Muscle layer of colon (tissue), 2 donors: Measurements from ENCODE around the gene KRTAP1-5.
"Not testable (repeated sequence)": the region's sequence is repeated elsewhere in the genome, so short reads cannot be mapped to it uniquely, and the experiment has no call there.

Experiments
- H3K27ac ChIP-seq: one replicate; pipeline ENCODE4 v1.7.0; 2013; ENCODE audit warnings: low read depth, mild to moderate bottlenecking, low read length, moderate library complexity
- H3K27me3 ChIP-seq, 2 donors: one replicate each; pipeline ENCODE4 v1.7.0; 2013; ENCODE audit warnings: low read length in 2 of 2, mild to moderate bottlenecking in 2 of 2; ENCODE audit not compliant: insufficient read depth in 2 of 2, control insufficient read depth in 1 of 2
- H3K36me3 ChIP-seq: one replicate; pipeline ENCODE4 v1.7.0; 2013; ENCODE audit warnings: mild to moderate bottlenecking, low read length; ENCODE audit not compliant: insufficient read depth
- H3K4me1 ChIP-seq: one replicate; pipeline ENCODE4 v1.7.0; 2013; ENCODE audit warnings: mild to moderate bottlenecking, low read length; ENCODE audit not compliant: insufficient read depth
- H3K4me3 ChIP-seq, 2 donors: one replicate each; pipeline ENCODE4 v1.7.0; 2013; ENCODE audit warnings: low read length in 2 of 2, low read depth in 1 of 2, mild to moderate bottlenecking in 1 of 2, moderate library complexity in 1 of 2
- H3K9ac ChIP-seq: one replicate; pipeline ENCODE4 v1.7.0; 2013; ENCODE audit warnings: low read length
- H3K9me3 ChIP-seq: one replicate; pipeline ENCODE4 v1.7.0; 2013; ENCODE audit warnings: mild to moderate bottlenecking, low read length
- donor health status: abdominal sarcoma.
- donor health status: Adenocarcinoma of cecum.

Gene KRTAP1-5

DNA sequence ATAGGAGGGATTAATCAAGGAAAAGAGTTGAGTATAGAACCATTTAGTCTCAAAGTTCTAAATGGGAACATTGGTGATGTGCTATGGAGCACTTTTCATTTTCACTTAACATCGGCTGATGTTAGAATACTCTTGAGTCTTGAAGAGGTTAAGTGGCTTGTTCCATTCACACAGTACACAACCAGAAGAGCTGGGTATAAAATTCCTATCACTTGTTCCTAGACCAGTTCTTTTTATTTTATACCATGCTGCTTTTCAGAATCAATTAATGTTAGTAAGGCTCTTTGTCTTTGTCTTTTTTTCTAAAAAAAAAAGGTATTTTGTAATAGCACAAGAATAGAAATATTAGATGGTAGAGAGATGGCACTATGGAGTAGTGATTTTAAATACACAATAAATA, 15.9 kb upstream of the KRTAP1-5 start:
- H3K27me3 ChIP-seq, result no peaks in the 10 kb centered on the region

DNA sequence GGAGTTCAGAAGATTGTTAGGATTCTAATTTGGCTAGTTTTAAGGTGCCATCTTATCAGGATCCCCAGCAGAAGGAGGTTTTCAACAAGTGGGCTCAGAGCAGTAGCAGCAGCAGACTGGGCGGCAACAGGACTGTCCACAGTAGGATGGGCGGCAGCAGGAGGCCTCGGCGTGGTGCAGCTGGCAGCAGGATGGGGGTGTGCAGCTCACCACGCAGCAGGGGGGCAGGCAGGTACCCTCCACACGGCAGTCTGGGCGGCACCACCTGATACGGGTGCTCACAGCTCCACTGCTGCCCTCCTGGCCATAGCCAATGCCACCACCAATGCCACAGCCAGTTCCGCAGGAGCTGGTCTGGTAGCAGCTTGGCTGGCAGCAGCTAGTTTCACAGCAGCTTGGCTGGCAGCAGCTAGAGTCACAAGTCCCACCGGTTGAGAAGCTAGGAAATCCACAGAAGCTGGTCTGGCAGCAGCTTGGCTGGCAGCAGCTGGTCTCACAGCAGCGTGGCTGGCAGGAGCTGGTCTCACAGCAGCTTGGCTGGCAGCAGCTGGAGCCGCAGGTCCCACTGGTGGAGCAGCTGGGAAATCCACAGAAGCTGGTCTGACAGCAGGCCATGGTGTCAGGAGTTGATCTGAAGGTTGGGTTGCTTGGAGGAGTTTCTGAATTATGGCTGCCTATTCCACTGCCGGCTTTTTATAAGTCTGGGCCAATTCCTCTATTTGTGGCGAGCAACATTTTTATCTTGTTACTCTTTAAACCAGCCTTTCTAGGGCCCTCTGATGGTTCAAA, 14.0 kb upstream of the KRTAP1-5 start, which contains the start of gene KRTAP1-1:
Gene KRTAP1-1 (minus strand): TSS at position 668 of the 789 bp plus-strand sequence. CDS start 53 bp downstream, at position 615.
- not testable (repeated sequence) for H3K9ac ChIP-seq, H3K27me3 ChIP-seq, H3K4me1 ChIP-seq, H3K27ac ChIP-seq, H3K9me3 ChIP-seq, H3K36me3 ChIP-seq, H3K4me3 ChIP-seq

More for the DNA sequence above, 15.9 kb upstream of the KRTAP1-5 start:
- Histone ChIP-seq H3K4me1 (no peaks in the 10 kb centered on the region), H3K4me3 (no peak overlapping the region), H3K9ac (no peak overlapping the region), H3K36me3 (no peaks in the 10 kb centered on the region), H3K9me3 (no peaks in the 10 kb centered on the region), H3K27ac (no peak overlapping the region)

DNA sequence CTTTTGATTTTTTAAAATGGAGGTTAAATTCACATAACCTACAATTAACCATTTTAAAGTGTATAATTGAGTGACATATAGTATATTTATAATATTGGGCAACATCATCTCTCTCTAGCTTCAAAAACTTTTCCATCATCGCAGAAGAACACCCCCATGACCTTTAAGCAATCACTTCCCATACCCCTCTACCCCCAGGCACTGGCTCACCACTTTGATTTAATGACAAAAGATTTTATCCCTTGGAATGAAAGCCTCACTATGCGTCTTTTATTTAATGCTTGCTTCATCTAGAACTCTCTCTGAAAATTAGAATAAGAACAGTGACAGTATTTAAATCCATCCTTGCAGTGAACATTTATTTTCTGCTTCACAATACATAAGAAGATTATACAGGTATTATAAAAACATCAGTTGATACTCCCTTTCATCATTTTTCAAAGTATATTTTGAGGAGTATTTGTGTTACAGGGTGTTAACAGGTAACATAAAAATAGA, 10.9 kb upstream of the KRTAP1-5 start:
- Histone ChIP-seq H3K4me1 (no peaks in the 10 kb centered on the region), H3K9me3 (no peaks in the 10 kb centered on the region), H3K27ac (no peak overlapping the region), H3K36me3 (no peaks in the 10 kb centered on the region), H3K4me3 (no peak overlapping the region), H3K27me3 (no peaks in the 10 kb centered on the region), H3K9ac (no peak overlapping the region)

DNA sequence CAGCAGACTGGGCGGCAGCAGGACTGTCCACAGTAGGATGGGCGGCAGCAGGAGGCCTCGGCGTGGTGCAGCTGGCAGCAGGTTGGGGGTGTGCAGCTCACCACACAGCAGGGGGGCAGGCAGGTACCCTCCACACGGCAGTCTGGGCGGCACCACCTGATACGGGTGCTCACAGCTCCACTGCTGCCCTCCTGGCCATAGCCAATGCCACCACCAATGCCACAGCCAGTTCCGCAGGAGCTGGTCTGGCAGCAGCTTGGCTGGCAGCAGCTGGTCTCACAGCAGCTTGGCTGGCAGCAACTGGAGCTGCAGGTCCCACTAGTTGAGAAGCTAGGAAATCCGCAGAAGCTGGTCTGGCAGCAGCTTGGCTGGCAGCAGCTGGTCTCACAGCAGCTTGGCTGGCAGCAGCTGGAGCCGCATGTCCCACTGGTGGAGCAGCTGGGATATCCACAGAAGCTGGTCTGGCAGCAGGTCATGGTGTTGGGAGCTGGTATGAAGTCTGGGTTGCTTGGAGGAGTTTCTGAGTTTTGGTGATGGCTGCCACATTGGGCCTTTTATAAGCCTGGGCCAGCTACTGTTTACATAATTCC, 7.4 kb upstream of the KRTAP1-5 start, which contains the start of gene KRTAP1-3:
Gene KRTAP1-3 (minus strand): TSS at position 529 of the 590 bp plus-strand sequence. CDS start 53 bp downstream, at position 476.
- H3K36me3 ChIP-seq, H3K9ac ChIP-seq, H3K27ac ChIP-seq, H3K9me3 ChIP-seq, H3K4me1 ChIP-seq, H3K4me3 ChIP-seq, H3K27me3 ChIP-seq: not testable (repeated sequence)

DNA sequence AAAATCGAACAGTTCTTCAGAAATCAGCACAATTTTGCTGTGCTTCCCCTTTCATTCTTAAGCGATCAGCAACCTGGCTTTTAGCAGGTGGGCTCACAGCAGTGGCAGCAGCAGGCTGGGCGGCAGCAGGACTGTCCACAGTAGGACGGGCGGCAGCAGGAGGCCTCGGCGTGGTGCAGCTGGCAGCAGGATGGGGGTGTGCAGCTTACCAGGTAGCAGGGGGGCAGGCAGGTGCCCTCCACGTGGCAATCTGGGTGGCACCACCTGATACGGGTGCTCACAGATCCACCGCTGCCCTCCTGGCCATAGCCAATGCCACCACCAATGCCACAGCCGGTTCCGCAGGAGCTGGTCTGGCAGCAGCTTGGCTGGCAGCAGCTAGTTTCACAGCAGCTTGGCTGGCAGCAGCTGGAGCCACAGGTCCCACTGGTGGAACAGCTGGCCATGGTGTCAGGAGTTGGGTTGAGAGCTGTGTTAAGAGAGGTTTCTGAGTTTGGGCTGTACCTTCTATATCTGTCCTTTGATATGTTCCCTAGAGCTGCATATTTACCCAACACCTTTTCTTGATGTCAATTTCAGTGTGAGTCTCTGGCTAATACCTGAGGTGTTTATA, 2.7 kb upstream of the KRTAP1-5 start, which contains the start of gene KRTAP1-4:
Gene KRTAP1-4 (minus strand): TSS at position 563 of the 613 bp plus-strand sequence. CDS start 117 bp downstream, at position 446.
- Histone ChIP-seq H3K9ac (no peak within 1 kb of the TSS), H3K36me3 (no peaks in the 10 kb centered on the region), H3K27ac (no peak within 1 kb of the TSS), H3K4me3 (no peak within 1 kb of the TSS), H3K9me3 (no peaks in the 10 kb centered on the region), H3K4me1 (no peaks in the 10 kb centered on the region), H3K27me3 (peaks cover 0 to 4% of the 10 kb centered on the region in 2 donors)

- no peaks in the 10 kb centered on the region for H3K36me3 ChIP-seq
- H3K4me1 ChIP-seq, result no peaks in the 10 kb centered on the region
- no peaks in the 10 kb centered on the region for H3K9me3 ChIP-seq
- peaks cover 0 to 2% of the 10 kb centered on the region in 2 donors for H3K27me3 ChIP-seq
- H3K9ac ChIP-seq, result no peak overlapping the region
- no peak overlapping the region for H3K4me3 ChIP-seq
- H3K27ac ChIP-seq, result no peak overlapping the region
Observed at GRCh38 chr17:41024697-41025096, 2.3 kb downstream of the KRTAP1-5 start.

- no peaks in the 10 kb centered on the region for H3K4me1 ChIP-seq
- H3K36me3 ChIP-seq, result no peaks in the 10 kb centered on the region
- H3K9ac ChIP-seq, result no peak overlapping the region
- H3K27ac ChIP-seq, result no peak overlapping the region
- H3K27me3 ChIP-seq, result no peaks in the 10 kb centered on the region
- H3K4me3 ChIP-seq, result no peak overlapping the region
- no peaks in the 10 kb centered on the region for H3K9me3 ChIP-seq
Observed at GRCh38 chr17:41020336-41020735, 6.7 kb downstream of the KRTAP1-5 start.

DNA sequence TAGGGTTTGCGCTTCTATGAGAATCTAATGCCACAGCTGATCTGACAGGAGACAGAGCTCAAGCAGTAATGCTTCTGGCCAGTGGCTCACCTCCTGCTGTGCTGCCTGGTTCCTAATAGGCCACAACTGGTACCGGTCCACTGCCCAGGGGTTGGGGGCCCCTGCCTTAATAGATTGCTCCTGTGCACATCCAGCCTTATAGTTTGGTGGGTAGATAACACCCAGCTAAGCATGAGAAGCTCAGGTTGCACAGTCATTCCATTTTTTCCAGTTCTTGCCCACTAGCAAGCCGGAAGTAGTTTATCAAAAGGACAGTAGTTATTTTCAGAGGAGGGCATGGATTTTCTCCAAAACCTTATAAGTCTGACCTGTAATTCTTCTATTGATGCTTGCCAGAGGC, 7.6 kb downstream of the KRTAP1-5 start:
- no peaks in the 10 kb centered on the region for H3K36me3 ChIP-seq
- H3K4me3 ChIP-seq, result no peak overlapping the region
- H3K9ac ChIP-seq, result no peak overlapping the region
- H3K27me3 ChIP-seq, result peaks cover 0 to 3% of the 10 kb centered on the region in 2 donors
- H3K9me3 ChIP-seq, result no peaks in the 10 kb centered on the region
- no peak overlapping the region for H3K27ac ChIP-seq
- no peaks in the 10 kb centered on the region for H3K4me1 ChIP-seq

DNA sequence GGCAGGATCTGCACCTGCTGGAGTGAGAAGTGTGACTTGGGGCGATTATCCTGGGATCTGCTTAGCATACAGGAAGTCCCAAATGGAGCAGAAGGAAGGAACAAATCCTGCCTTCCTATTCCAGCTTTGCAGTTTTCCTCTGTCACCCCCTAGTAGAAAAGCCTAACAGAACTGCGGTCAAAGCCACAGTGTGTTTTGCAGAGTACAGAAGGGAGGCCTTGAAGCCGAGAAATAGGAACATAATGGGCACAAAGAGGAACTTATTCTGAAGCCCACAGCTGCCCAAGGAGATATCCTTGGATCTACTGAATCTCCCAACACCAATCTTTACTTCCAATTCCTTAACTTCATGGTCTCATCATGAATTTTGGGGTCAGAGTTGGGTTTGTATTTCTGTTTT, 8.5 kb downstream of the KRTAP1-5 start:
- Histone ChIP-seq H3K4me3 (no peak overlapping the region), H3K9ac (no peak overlapping the region), H3K27me3 (peaks cover 0 to 3% of the 10 kb centered on the region in 2 donors), H3K36me3 (no peaks in the 10 kb centered on the region), H3K27ac (no peak overlapping the region), H3K9me3 (no peaks in the 10 kb centered on the region), H3K4me1 (no peaks in the 10 kb centered on the region)

DNA sequence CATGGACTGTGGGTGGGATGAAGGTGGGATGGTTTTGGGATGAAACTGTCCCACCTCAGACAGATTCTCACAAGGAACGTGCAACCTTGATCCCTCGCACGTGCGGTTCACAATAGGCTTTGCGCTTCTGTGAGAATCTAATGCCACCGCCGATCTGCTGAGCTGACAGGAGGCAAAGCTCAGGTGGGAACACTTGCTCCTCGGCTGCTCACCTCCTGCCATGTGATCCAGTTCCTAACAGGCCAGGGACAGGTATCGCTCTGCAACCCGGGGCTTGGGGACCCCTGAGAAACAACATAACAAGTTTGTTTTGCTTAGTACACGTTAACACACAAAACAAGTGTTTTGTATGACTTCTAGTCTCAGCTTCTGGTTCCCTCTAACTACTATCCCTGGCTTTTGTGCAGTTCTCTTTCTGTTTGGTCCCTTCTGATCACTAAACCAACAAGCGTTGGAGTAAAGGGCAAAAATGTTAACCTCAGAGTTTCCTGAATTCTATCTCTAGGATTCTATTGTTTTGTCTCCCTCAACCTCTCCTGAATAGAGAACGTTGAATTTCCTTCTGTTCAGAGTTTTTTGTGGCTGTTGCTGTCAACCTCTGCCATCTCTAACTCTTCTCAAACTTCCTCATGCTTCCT, 10.3 kb downstream of the KRTAP1-5 start:
- H3K4me3 ChIP-seq, result no peak overlapping the region
- H3K36me3 ChIP-seq, result no peaks in the 10 kb centered on the region
- H3K9ac ChIP-seq, result no peak overlapping the region
- peaks cover 0 to 3% of the 10 kb centered on the region in 2 donors for H3K27me3 ChIP-seq
- H3K27ac ChIP-seq, result no peak overlapping the region
- no peaks in the 10 kb centered on the region for H3K4me1 ChIP-seq
- H3K9me3 ChIP-seq, result no peaks in the 10 kb centered on the region

- Histone ChIP-seq H3K36me3 (no peaks in the 10 kb centered on the region), H3K4me1 (no peaks in the 10 kb centered on the region), H3K9ac (no peak overlapping the region), H3K9me3 (no peaks in the 10 kb centered on the region), H3K27me3 (peaks cover 0 to 3% of the 10 kb centered on the region in 2 donors), H3K27ac (no peak overlapping the region), H3K4me3 (no peak overlapping the region)
Observed at GRCh38 chr17:41015454-41015853, 11.6 kb downstream of the KRTAP1-5 start.
